GM12875 (cell line): Measurements from ENCODE around the gene KIAA1755.

Source experiments
- H3K4me3 ChIP-seq: one replicate; pipeline ENCODE4 v1.5.1; 2011; ENCODE audit warnings: low read depth, low read length, control low read depth
- TF ChIP-seq, protein P1 (sequence below): IDR thresholded peaks from 2 replicates; pipeline ENCODE4 v1.5.1; 2011; ENCODE audit warnings: low read depth, mild to moderate bottlenecking, control low read depth, inconsistent platforms, low read length, moderate library complexity, borderline replicate concordance; ENCODE audit not compliant: insufficient read depth

KIAA1755 gene

DNA sequence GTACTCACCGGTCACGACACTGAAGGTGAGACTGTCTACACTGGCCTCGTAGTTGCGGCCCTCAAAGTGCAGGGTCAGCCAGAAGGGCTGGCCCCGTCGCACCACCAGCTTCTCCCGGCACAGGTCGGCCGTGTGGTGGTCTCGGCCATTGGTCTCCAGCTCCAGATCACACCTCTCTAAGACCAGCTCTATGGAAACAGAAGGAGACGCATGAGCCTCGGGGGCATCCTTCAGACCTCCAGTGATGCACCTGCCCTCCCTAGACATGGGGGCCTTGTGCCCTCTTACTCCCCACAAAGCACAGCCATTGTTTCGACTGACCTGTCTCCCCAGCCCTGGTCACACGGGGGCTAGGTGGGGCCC lies 99.1 kb downstream of the KIAA1755 start:
- no peak overlapping the region for H3K4me3 ChIP-seq
- TF ChIP-seq, protein P1, sequence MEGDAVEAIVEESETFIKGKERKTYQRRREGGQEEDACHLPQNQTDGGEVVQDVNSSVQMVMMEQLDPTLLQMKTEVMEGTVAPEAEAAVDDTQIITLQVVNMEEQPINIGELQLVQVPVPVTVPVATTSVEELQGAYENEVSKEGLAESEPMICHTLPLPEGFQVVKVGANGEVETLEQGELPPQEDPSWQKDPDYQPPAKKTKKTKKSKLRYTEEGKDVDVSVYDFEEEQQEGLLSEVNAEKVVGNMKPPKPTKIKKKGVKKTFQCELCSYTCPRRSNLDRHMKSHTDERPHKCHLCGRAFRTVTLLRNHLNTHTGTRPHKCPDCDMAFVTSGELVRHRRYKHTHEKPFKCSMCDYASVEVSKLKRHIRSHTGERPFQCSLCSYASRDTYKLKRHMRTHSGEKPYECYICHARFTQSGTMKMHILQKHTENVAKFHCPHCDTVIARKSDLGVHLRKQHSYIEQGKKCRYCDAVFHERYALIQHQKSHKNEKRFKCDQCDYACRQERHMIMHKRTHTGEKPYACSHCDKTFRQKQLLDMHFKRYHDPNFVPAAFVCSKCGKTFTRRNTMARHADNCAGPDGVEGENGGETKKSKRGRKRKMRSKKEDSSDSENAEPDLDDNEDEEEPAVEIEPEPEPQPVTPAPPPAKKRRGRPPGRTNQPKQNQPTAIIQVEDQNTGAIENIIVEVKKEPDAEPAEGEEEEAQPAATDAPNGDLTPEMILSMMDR = no peak
